DMS79 (cell line): ENCODE results near the gene ALDH1L2.
"Not testable (repeated sequence)": the region's sequence is repeated elsewhere in the genome, so short reads cannot be mapped to it uniquely, and the experiment has no call there.

ENCODE experiments used
- DNase-seq: peaks from one replicate; lab custom pipeline; 2025; lab: John Stamatoyannopoulos, UW

ALDH1L2 gene

DNA sequence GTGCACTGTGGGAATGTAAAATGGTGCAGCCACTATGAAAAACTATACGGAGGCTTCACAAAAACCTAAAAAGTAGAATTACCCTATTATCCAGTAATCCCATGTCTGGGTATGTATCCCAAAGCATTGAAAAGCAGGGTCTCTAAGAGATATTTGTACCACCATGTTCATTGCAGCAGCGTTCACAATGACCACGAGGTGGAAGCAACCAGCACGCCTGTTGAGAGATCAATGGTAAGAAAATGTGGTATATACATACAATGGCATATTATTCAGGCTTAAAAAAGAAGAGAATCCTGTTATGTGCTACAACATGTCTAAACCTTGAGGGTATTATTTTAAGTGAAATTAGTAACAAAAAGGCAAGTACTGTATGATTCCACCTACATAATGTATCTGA lies 99.1 kb downstream of the ALDH1L2 start:
- no peak for DNase-seq

- not testable (repeated sequence) for DNase-seq
Measured at GRCh38 chr12:104977688-104978087, 106.6 kb downstream of the ALDH1L2 start.

DNA sequence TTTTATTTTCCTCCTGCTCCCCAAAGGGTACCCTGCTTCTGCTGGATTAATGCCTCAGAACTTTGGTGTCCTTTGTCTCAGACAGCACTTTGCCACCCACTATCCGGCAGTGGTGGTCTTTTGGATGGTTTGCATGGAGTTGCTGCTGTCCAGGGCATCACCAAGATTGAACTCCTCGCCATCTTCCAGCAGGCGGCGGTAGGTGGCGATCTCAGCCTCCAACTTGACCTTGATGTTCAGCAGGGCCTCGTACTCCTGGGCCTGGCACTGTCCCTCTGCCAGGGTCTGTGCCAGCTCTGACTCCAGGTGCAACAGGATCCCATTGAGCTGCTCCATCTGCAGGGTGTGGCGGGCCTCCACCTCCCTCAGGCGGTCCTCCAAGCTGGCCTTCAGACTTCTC lies 107.6 kb downstream of the ALDH1L2 start:
- no peak for DNase-seq

DNA sequence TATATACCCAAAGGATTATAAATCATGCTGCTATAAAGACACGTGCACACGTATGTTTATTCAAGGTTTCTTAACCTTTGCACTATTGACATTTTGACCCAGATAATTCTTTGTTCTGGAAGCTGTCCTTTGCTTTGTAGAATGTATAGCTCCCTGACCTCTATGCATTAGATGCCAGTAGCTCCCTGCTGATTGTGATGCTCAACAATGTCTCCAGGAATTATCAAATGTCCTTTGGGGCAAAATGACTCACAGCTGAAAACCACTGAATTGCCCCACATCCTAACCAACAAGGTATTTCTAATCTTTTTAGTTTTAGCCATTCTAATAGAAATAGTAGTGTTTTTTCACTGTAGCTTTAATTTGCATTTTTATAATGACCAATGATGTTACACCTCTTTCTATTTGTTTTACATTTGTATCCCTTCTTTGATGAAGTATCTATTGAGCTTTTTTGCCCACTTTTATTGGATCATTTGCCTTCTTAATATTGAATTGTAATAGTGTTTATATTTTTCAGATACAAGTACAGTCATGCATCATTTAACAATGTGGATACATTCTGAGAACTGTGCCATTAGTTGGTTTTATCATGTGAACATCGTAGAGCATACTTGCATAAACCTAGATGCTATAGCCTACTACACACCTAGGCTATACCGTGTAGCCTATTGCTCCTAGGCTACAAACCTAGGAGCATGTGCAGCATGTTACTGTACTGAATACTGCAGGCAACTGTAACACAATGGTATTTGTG lies 108.5 kb downstream of the ALDH1L2 start:
- DNase-seq, result no peak

DNA sequence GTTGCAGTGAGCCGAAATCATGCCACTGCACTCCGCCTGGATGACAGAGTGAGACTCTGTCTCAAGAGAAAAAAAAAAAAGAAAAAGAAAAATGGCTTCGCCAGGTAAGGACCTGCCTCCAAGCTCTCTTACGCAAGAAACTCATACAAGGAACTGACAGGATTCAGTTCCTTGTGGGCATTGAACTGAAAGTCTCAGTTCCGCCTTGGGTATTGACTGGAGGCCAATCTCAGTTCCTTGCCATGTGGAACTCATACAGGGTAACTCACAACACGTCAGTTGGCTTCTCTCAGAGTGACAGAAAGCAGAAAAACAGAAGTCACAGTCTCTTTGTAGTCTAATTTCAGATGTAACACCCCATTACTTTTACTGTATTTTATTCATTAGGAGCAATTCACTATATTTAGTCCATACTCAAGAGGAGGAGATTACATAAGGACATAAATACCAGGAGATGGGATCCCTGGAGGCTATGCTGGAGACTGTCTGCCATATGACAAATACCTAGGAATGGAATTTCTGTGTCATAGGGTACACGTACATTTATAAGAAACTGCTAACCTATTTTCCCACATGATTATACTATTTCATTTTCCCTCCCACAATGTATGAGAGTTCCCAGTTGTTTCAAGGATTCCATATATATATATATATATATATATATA lies 109.5 kb downstream of the ALDH1L2 start:
- no peak for DNase-seq

DNA sequence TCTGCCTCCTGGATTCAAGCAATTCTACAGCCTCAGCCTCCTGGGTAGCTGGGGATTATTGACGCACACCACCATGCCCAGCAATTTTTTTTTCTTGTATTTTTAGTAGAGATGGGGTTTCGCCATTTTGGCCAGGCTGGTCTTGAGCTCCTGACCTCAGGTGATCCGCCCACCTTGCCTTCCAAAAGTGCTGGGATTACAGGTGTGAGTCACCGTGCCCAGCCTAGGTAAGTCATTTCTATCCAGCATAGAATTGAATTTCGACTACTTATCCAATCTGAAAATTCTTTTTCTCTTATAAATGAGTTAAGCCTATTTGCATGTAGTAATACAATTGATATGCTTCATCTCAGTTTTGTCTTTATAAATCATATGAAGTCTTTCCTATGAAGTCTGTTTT lies 111.0 kb downstream of the ALDH1L2 start:
- DNase-seq, result no peak

- no peak for DNase-seq
Measured at GRCh38 chr12:104971306-104971705, 113.0 kb downstream of the ALDH1L2 start.
